ENCODE data around the gene KRT33A. TPM values are rescaled to one million over a fixed set of nuclear protein-coding genes. Genes with fewer than 3 reads are reported as not detected.

The KRT33A gene
- not detected in 2 replicates for total RNA-seq

GRCh38 chr17:41350381-41350878, at the start of gene KRT33A:
TSS of gene KRT33A (minus strand) at chr17:41350828. CDS start at chr17:41350767, 61 bp downstream.

GRCh38 chr17:41396996-41397660, 46.5 kb upstream of the KRT33A start, which contains the start of gene KRT31:
TSS of gene KRT31 (minus strand) at chr17:41397608. CDS start at chr17:41397539, 69 bp downstream.

GRCh38 chr17:41381943-41382342, 31.3 kb upstream of the KRT33A start, which contains the start of gene KRT34:
TSS of gene KRT34 (minus strand) at chr17:41382306. CDS start at chr17:41382246, 60 bp downstream.

GRCh38 chr17:41369713-41370112, 19.1 kb upstream of the KRT33A start, which contains the start of gene KRT33B:
TSS of gene KRT33B (minus strand) at chr17:41369813. CDS start at chr17:41369750, 63 bp downstream.

GRCh38 chr17:41315204-41315794, 35.3 kb downstream of the KRT33A start, which contains the start of gene KRTAP17-1:
TSS of gene KRTAP17-1 (minus strand) at chr17:41315710. CDS start at chr17:41315650, 60 bp downstream.

GRCh38 chr17:41308918-41309359, 41.7 kb downstream of the KRT33A start, which contains the start of gene KRTAP16-1:
TSS of gene KRTAP16-1 (minus strand) at chr17:41309309. CDS start at chr17:41309253, 56 bp downstream.

GRCh38 chr17:41301916-41302901, 48.4 kb downstream of the KRT33A start, which contains the start of gene KRTAP29-1:
TSS of gene KRTAP29-1 (minus strand) at chr17:41302851. CDS start at chr17:41302851, 0 bp downstream.

Other genes with a start within 250 kb of the KRT33A start
- not detected in 2 replicates for gene KRTAP4-16, start 248.6 kb downstream of the KRT33A start, total RNA-seq
- gene KRTAP4-9, start 245.4 kb downstream of the KRT33A start, total RNA-seq, result not detected in 2 replicates
- gene KRTAP4-11, start 232.5 kb downstream of the KRT33A start, total RNA-seq, result not detected in 2 replicates
- gene KRTAP4-12, start 226.6 kb downstream of the KRT33A start, total RNA-seq, result not detected in 2 replicates
- not detected in 2 replicates for gene KRTAP4-6, start 210.3 kb downstream of the KRT33A start, total RNA-seq
- not detected in 2 replicates for gene KRTAP4-5, start 201.0 kb downstream of the KRT33A start, total RNA-seq
- not detected in 2 replicates for gene KRTAP4-4, start 190.1 kb downstream of the KRT33A start, total RNA-seq
- gene KRTAP4-3, start 182.6 kb downstream of the KRT33A start, total RNA-seq, result not detected in 2 replicates
- not detected in 2 replicates for gene KRTAP4-2, start 172.6 kb downstream of the KRT33A start, total RNA-seq
- gene KRTAP4-1, start 165.9 kb downstream of the KRT33A start, total RNA-seq, result not detected in 2 replicates
- gene KRTAP9-1, start 160.9 kb downstream of the KRT33A start, total RNA-seq, result not detected in 2 replicates
- gene KRTAP9-2, start 124.2 kb downstream of the KRT33A start, total RNA-seq, result not detected in 2 replicates
- gene KRTAP9-3, start 118.4 kb downstream of the KRT33A start, total RNA-seq, result not detected in 2 replicates
- gene KRTAP9-8, start 112.8 kb downstream of the KRT33A start, total RNA-seq, result not detected in 2 replicates
- not detected in 2 replicates for gene KRTAP9-4, start 101.1 kb downstream of the KRT33A start, total RNA-seq
- not detected in 2 replicates for gene KRTAP9-9, start 95.4 kb downstream of the KRT33A start, total RNA-seq
- gene KRTAP9-6, start 85.5 kb downstream of the KRT33A start, total RNA-seq, result not detected in 2 replicates
- gene KRTAP9-7, start 75.1 kb downstream of the KRT33A start, total RNA-seq, result not detected in 2 replicates
- not detected in 2 replicates for gene KRTAP29-1, start 48.0 kb downstream of the KRT33A start, total RNA-seq
- not detected in 2 replicates for gene KRTAP16-1, start 41.5 kb downstream of the KRT33A start, total RNA-seq
- not detected in 2 replicates for gene KRTAP17-1, start 35.1 kb downstream of the KRT33A start, total RNA-seq
- gene KRT33B, start 19.0 kb upstream of the KRT33A start, total RNA-seq, result not detected in 2 replicates
- 0.44 and 0.49 TPM in 2 replicates for gene KRT34, start 31.5 kb upstream of the KRT33A start, total RNA-seq
- not detected in 2 replicates for gene KRT31, start 46.8 kb upstream of the KRT33A start, total RNA-seq
- gene KRT37, start 73.8 kb upstream of the KRT33A start, total RNA-seq, result not detected in 2 replicates
- gene KRT38, start 90.2 kb upstream of the KRT33A start, total RNA-seq, result not detected in 2 replicates
- gene KRT32, start 116.6 kb upstream of the KRT33A start, total RNA-seq, result not detected in 2 replicates
- not detected in 2 replicates for gene KRT35, start 130.3 kb upstream of the KRT33A start, total RNA-seq
- gene KRT36, start 139.1 kb upstream of the KRT33A start, total RNA-seq, result 0.06 and 0.16 TPM in 2 replicates
- not detected in 2 replicates for gene KRT13, start 154.8 kb upstream of the KRT33A start, total RNA-seq
- 0.16 and 0.57 TPM in 2 replicates for gene KRT15, start 168.1 kb upstream of the KRT33A start, total RNA-seq
- 3.9 and 13.9 TPM in 2 replicates for gene KRT19, start 177.5 kb upstream of the KRT33A start, total RNA-seq
- 0.06 TPM in 1 of 2 replicates, not detected in the other for gene KRT9, start 221.2 kb upstream of the KRT33A start, total RNA-seq
- 0.31 TPM in 1 of 2 replicates, not detected in the other for gene KRT14, start 236.1 kb upstream of the KRT33A start, total RNA-seq